ENCODE data around the gene SKI. TPM values are rescaled to one million over a fixed set of nuclear protein-coding genes. Genes with fewer than 3 reads are reported as not detected.

The SKI gene
- total and polyA plus RNA-seq, 10 of the 15 experiments (the other 5 are each of a cell fraction or from before 2014, with no cell fraction given), result 0.03 to 14.9 (median 0.96) TPM

DNA sequence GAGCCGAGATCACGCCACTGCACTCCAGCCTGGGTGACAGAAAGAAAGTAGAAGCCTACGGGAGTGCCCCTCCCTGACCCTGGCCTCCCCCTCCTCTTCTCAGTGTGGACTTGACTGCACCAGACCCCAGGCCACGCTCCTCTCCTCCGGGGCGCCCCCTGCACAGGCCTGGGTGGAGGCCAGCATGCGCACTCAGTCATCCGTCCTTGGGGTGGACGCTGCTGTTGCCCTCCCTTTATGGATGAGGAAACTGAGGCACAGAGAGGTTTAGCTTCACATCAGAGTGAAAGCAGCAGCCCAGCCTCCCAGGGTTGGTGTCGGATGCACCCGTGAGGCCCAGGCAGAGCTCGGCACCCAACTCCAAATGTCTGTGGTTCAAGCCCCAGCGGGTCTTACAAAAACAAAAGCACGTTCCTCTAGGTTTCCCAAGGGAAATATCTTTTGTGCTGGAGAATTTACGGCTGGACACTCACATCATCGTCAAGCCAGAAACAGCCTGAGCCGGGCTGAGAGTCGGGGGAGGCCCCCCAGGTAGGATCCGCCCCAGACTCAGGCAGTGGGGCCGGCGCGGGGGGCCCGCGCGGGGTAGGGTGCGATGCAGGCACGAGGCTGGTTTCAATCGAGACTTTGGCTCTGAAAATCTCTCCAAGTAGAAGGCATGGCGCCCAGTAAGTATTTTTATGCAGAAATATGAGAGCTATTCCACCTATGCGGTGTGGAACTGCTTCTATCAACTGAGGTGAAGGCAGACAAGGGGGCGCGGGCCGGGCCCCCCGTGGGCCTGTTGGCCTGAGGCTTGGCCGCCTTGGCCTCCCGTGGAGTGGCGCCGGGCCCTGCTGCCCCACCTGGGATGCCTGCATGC is 126.6 kb downstream of the SKI start:
- POLR2A ChIA-PET, result no interaction called here
- intact Hi-C loops (cut with micrococcal nuclease; ENCODE audit: unreplicated experiment) (no loop called here), in situ Hi-C loops (cut with MboI) (no loop called here)
- no peak for DNase-seq (ENCODE audit: low read depth, low spot score)
- ATAC-seq, result no peak
- RAD21 ChIA-PET (ENCODE audit: unreplicated experiment), result no interaction called here
- Histone ChIP-seq H3K4me3 (no peak overlapping the region), H3K36me3 (ENCODE audit: control insufficient read depth in 2 of 2, insufficient read depth in 2 of 2, low read length in 1 of 2) (no peaks in the 10 kb centered on the region), H3K4me2 (ENCODE audit: control insufficient read depth, insufficient read depth) (no peak overlapping the region), H3K4me1 (ENCODE audit: control insufficient read depth, insufficient read depth, low read length) (no peaks in the 10 kb centered on the region), H3K27me3 (replicated peaks in 1 of 2; ENCODE audit: control insufficient read depth in 2 of 2, insufficient read depth in 2 of 2, low read length in 1 of 2) (no peaks in the 10 kb centered on the region), H2AFZ (ENCODE audit: control insufficient read depth, low read depth, low read length) (no peak overlapping the region), H4K20me1 (ENCODE audit: control insufficient read depth, insufficient read depth) (no peaks in the 10 kb centered on the region), H3K9me3 (replicated peaks; ENCODE audit: control insufficient read depth, insufficient read depth, low read length) (no peaks in the 10 kb centered on the region), H3K79me2 (ENCODE audit: control insufficient read depth, insufficient read depth, low read length) (no peaks in the 10 kb centered on the region), H3K9ac (ENCODE audit: control insufficient read depth, insufficient read depth, low read length) (no peak overlapping the region), H3K27ac (ENCODE audit: control insufficient read depth, insufficient read depth) (no peak overlapping the region)
- TF ChIP-seq, protein P1, sequence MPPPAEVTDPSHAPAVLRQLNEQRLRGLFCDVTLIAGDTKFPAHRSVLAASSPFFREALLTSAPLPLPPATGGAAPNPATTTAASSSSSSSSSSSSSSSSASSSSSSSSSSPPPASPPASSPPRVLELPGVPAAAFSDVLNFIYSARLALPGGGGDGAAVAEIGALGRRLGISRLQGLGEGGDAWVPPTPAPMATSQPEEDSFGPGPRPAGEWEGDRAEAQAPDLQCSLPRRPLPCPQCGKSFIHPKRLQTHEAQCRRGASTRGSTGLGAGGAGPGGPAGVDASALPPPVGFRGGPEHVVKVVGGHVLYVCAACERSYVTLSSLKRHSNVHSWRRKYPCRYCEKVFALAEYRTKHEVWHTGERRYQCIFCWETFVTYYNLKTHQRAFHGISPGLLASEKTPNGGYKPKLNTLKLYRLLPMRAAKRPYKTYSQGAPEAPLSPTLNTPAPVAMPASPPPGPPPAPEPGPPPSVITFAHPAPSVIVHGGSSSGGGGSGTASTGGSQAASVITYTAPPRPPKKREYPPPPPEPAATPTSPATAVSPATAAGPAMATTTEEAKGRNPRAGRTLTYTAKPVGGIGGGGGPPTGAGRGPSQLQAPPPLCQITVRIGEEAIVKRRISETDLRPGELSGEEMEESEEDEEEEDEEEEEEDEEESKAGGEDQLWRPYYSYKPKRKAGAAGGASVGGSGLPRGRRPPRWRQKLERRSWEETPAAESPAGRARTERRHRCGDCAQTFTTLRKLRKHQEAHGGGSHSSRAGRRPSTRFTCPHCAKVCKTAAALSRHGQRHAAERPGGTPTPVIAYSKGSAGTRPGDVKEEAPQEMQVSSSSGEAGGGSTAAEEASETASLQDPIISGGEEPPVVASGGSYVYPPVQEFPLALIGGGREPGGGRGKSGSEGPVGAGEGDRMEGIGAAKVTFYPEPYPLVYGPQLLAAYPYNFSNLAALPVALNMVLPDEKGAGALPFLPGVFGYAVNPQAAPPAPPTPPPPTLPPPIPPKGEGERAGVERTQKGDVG (CRISPR knock-in tag; IDR thresholded peaks at IDR 0.05), result no peak
- no peak for TF ChIP-seq PAX5 (IDR thresholded peaks at IDR 0.05; ENCODE audit: borderline replicate concordance, low read depth, low read length)
- TF ChIP-seq ZNF622 (IDR thresholded peaks at IDR 0.05), result no peak
- no peak for TF ChIP-seq ATF7 (IDR thresholded peaks at IDR 0.05; ENCODE audit: low read depth)
- no peak for TF ChIP-seq NR2C1 (IDR thresholded peaks at IDR 0.05)
- no peak for TF ChIP-seq NFYB (IDR thresholded peaks at IDR 0.05; ENCODE audit: insufficient read depth, low read depth, low read length)
- TF ChIP-seq ZSCAN29 (IDR thresholded peaks at IDR 0.05), result no peak
- TF ChIP-seq IRF4 (IDR thresholded peaks at IDR 0.05; ENCODE audit: low read depth, low read length), result no peak
- TF ChIP-seq RCOR1 (conservative IDR thresholded peaks at IDR 0.05; ENCODE audit: low read depth, low read length), result no peak
- TF ChIP-seq, protein P2, sequence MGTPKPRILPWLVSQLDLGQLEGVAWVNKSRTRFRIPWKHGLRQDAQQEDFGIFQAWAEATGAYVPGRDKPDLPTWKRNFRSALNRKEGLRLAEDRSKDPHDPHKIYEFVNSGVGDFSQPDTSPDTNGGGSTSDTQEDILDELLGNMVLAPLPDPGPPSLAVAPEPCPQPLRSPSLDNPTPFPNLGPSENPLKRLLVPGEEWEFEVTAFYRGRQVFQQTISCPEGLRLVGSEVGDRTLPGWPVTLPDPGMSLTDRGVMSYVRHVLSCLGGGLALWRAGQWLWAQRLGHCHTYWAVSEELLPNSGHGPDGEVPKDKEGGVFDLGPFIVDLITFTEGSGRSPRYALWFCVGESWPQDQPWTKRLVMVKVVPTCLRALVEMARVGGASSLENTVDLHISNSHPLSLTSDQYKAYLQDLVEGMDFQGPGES (IDR thresholded peaks at IDR 0.05), result no peak
- TF ChIP-seq MYB (IDR thresholded peaks at IDR 0.05; ENCODE audit: borderline replicate concordance, low read depth, low read length), result no peak
- TF ChIP-seq, protein P3, sequence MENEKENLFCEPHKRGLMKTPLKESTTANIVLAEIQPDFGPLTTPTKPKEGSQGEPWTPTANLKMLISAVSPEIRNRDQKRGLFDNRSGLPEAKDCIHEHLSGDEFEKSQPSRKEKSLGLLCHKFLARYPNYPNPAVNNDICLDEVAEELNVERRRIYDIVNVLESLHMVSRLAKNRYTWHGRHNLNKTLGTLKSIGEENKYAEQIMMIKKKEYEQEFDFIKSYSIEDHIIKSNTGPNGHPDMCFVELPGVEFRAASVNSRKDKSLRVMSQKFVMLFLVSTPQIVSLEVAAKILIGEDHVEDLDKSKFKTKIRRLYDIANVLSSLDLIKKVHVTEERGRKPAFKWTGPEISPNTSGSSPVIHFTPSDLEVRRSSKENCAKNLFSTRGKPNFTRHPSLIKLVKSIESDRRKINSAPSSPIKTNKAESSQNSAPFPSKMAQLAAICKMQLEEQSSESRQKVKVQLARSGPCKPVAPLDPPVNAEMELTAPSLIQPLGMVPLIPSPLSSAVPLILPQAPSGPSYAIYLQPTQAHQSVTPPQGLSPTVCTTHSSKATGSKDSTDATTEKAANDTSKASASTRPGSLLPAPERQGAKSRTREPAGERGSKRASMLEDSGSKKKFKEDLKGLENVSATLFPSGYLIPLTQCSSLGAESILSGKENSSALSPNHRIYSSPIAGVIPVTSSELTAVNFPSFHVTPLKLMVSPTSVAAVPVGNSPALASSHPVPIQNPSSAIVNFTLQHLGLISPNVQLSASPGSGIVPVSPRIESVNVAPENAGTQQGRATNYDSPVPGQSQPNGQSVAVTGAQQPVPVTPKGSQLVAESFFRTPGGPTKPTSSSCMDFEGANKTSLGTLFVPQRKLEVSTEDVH (IDR thresholded peaks at IDR 0.05; ENCODE audit: low read depth, partially characterized antibody), result no peak
- no peak for TF ChIP-seq EZH2 (IDR thresholded peaks at IDR 0.05; ENCODE audit: borderline replicate concordance, control insufficient read depth, low read depth, low read length)
- no peak for TF ChIP-seq CHD4 (IDR thresholded peaks at IDR 0.05)
- no peak for TF ChIP-seq SRF (IDR thresholded peaks at IDR 0.05; ENCODE audit: low read depth in 2 of 2, low read length in 2 of 2)
- TF ChIP-seq KLF5 (IDR thresholded peaks at IDR 0.05; ENCODE audit: partially characterized antibody), result no peak
- CTCF ChIA-PET, result no interaction called here
- 61% methylated on average over 37 of the region's 38 CpGs for WGBS (ENCODE audit: insufficient coverage, insufficient replicate concordance, low lambda C conversion rate, missing lambda C conversion rate)
- no TSS peak for BruUV-seq (replicated peaks)
- FAIRE-seq, result no peak
- SMC1A ChIA-PET (ENCODE audit: uncharacterized antibody, unreplicated experiment), result no interaction called here
